GM21515 (cell line): ENCODE results near the gene SPACA7.

Source experiments
- ATAC-seq: cut with Tn5 transposase; IDR thresholded peaks from one replicate; pipeline ENCODE4 v1.9.1; 2021; ENCODE audit not compliant: unreplicated experiment

The SPACA7 gene, protein sequence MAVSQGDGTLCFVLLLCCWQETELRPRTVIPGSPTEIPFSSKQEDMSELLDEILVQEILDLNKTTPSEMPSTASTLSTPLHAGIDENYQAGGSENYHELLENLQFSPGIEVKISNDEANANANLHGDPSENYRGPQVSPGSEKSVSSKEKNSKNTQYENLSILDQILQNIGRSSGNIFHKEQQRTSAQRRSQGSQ

DNA sequence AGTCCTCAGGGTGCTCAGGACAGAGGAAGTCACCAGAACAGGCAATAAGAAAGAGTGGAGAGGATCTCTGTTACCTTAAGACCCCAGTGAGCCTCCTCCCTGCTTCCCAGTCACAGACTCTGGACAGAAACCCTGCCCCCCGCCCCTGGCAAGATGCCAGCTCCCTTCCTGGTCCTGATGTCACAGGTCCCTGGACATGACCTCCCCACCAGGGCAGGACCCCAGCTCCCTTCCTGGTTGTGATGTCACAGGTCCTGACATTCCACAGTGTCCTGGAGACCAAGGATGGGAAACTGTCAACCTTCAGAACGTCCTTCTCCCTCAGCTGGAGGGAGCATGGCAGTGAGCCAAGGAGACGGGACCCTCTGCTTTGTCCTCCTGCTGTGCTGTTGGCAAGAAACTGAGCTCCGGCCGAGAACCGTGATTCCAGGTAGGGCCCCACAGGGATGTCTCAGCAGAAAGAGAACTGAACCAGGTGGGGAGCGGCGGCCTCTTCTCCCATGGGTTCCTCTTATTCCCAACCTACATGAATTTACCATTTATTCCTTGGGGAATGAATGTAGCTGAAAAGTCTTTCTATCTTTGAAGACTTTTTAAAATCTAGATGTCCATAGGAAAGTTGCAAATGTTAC is at the start of gene SPACA7:
Gene SPACA7 (plus strand): TSS at position 306 of the 632 bp plus-strand sequence. CDS start 31 bp downstream, at position 337.
- ATAC-seq: no peak

DNA sequence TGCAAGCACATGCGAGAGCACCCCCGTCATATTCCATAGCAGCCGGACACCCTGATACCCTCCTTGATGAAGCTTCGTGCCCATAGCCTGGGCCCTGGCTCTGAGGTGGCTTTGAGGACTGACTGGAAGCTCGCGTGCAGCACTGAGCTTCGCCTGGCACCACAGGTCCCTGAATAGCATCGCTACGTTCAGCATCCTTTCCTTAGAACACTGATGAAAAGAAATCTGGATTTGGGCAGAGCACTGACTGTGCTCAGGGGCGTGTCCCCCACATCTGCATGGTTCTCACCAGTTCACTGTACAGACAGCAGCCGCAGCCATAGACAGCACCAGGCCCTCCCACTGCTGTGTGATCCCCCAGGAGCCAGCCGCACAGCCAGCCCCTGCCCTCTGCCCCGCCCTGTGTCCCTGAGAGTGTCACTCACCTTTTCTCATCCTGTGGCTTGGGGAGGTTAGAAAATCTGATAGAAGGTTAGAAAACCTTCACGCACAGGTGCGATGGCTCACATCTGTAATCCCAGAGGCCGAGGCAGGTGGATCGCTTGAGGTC is 49.3 kb upstream of the SPACA7 start:
- no peak for ATAC-seq

DNA sequence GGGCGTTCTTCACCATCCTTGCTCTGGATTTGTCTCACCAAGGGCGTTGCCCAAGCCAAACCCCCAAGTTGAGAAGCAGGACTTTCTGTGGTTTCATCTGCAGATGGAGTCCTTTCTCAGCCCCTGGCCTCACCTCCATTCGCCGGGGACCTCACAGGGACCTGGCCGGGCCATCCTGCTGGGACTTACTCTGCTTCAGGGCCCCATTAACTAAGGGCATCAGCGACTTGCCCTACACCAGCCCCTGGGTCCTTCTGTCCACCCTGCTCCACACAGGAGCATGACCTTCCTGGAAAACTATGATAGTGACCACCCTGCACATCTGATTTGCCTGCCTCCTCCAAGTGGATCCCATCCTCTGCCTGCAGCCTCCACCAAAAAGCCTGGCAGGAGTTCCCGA is 47.2 kb upstream of the SPACA7 start:
- no peak for ATAC-seq

DNA sequence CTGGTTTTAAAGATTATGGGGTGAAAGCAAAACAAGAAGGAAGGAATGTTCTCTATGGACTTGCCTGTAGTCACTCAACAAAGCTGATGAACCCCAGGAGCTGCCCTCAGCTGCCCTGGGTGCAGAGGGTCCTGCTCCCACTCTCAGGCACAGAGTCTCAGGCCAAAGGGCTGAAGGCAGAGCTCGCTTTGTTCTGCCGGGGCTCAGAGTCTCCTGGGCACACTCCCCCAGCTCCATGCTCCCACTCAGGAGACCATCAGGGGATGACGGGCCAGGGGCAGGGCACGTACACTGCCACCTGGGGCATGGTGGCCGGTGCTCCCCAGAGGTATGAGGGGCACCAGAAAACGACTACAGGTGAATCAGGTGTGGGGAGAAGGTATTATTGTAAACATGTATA is 46.8 kb upstream of the SPACA7 start:
- no peak for ATAC-seq

DNA sequence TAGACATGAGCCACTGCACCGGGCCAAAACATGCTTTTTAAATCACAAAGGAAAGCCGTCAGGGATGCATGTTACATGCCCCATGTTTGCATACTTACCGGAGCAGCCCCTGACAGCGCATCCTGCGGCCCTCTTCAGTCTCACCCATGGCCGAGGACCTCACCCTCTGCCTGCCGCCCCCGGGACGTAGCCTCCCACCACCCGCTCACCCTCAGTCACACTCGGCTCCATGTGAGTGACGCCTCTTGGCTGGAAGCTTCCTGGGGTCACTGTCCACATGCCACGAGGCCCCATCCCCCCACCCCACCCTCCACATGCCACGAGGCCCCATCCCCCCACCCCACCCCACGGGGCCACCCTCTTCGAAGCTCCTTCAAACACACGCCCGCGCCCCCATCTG is 46.1 kb upstream of the SPACA7 start:
- ATAC-seq: no peak

DNA sequence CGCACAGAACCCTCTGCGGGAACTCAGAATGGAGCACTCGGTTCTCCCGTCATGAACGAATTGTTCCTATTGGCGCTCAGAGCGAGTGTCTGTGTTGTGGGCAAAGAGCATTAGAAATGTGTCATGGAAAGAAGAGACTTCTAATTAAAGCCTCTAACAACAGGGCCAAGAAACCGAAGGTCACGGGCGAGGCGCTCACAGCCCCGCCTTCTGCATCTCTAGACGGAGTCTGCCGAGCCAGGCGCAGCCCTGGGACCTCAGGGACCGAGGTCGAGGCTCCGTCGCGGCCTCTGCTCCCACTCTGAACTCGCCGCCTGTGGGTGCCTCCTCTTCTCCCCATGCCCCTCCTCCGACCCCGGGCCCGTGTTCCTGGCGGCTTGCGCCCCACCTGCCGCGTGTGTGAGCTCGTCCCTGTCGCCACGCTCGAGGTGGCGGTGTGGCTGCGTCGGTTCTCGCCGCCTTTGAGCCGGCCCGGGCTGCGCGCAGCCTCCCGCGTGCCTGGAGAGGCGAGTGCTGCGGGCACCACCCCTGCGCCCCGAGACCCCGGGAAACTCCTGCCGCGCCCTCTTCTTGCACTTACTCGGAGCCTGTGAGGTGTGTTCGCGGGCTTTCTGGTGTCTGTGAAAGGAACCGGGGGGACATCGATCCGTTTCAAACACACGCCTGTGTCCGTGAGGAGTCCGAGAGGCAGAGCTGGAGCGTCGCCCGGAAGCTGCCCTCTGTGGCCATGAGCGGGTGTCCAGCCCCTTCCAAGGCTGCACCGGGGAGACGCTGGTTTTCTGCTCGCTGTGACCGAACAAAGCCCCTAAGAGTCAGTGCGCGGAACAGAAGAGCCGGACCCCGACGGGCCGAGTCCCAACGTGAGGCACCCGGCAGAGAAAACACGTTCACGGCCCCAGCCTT is 45.4 kb upstream of the SPACA7 start:
- ATAC-seq: no peak

DNA sequence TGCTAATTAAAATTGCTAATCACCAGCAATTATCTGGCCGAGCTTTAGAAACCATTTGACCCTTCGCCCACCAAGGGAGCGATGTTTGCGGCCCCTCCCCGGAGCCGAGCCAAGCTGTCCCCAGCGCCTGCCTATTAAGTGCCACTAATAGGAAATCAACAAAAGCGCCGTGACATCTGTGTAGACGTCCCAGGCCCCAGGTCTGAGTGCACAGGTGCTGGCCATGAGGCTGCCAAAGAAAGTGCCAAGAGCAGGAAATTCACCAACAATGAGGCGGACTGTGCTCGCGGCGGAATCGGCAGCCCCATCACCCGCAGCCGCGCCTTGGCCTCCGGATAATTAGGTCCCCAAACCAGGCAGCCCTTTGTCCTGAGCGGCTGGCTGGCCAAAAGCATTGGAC is 44.5 kb upstream of the SPACA7 start:
- ATAC-seq: no peak

DNA sequence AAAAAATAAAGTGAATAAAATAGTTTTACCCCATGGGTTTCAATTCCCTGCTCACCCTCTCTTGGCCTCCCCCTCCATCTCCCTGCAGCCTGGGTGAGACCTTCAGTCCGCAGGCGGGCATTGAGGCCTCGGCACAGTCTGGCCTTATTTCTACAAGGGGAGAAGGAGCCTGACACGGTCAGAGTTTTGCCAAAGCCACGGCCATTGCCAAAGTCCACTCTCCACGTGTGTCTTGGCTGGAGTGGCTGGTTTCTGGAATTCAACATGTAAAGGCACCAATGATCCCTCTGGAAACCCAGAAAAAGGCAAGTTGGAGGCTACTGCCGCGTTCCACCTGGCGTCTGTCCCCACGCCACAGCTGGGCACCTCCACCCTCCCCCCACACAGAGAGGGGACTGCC is 43.4 kb upstream of the SPACA7 start:
- ATAC-seq: no peak

DNA sequence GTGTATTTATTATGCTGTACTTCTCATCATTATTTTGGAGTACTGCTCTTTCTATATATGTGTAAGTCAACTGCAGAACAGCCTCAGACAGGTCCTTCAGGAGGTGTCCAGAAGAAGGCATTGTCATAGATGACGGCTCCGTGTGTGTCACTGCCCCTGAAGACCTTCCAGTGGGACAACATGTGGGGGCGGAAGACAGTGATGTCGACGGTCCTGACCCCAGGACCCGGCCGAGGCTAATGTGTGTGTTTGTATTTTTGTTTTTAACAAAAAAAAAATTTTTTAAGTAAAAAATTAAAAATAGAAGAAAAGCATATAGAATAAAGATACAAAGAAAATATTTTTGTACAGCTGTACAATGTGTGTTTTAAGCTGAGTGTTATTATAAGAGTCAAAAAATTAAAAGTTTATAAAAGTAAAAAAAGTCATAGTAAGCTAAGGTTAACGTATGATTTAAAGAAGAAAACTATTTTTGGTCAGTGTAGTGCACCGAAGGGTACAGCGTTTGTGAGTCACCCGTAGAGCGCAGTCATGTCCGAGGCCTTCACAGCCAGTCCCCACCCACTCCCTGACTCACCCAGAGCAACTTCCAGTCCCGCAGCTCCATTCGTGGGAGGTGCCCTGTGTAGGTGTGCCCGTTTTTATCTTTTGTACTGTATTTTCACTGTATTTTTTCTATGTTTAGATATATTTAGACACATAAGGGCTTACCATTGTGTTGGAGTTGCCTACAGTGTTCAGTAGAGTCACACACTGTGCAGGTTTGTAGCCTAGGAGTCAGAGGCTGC is 42.2 kb upstream of the SPACA7 start:
- no peak for ATAC-seq

DNA sequence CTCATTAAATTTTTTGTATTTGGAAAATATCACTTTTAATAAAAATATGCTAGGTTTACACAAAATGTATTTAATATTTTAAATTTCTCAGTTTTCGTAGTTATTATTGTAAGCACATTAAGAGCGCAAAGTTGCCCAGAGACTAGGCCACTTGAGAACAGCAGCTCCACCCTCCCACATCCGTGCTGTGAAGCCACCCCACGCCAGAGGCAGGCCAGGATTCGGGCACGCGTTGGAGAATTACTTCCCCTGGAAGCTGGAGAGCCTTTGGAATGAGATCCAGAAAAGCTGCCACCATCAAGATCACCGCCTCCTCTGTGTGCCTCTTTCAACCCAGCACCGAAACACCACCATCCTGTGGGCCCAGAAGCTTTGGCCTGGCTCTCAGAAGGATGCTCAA is 41.0 kb upstream of the SPACA7 start:
- no peak for ATAC-seq

DNA sequence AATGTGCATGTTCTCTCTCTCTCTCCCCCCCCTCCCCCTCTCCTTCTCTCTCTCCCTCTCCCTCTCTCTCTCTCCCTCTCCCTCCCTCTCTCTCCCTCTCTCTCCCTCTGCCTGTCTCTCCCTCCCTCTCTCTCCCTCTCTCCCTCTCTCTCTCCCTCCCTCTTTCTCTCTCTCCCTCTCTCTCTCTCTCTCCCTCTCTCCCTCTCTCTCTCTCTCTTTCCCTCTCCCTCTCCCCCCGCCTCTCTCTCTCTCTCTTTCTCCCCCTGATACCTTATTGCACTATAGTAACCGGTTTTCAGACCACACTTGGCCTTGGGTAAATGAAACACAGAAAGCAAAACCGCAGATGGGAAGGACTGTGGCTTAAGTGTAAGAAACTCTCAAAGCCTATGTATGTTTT is 34.7 kb upstream of the SPACA7 start:
- no peak for ATAC-seq

DNA sequence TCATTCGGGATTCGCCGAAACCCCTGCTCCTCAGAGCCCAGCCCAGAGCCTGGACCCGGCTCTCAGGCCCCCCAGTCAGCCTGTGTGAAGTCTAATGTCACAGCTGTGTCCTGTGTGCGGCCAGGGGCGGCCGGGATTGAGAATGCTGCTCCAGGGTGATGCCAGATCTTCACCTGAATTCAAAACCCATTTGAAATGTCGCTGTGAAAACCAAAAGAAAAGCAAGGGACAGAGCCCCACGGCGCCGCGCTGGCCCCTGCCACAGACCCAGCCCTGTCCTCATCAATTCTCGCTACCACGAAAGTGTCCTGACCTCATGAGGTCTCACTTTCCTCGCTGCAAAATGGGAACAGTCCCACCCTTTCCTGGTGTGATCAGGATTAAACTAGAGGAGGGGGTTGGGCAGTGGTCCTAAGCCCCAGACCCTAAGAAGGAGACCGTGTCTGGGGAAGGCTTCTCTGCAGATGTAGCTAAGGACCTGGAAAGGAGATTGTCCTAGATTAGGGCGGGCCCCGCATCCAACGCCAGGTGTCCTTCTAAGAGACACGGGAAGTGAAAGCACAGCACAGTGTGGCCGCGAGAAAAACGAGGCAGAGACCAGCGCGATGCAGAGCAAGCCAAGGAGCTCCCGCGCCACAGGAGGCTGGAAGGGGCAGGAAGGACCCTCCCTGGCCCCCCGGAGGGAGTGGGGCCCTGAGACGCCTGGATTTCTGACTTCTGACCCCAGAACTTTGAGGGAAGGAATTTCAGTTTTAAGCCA is 34.0 kb upstream of the SPACA7 start:
- ATAC-seq: no peak

DNA sequence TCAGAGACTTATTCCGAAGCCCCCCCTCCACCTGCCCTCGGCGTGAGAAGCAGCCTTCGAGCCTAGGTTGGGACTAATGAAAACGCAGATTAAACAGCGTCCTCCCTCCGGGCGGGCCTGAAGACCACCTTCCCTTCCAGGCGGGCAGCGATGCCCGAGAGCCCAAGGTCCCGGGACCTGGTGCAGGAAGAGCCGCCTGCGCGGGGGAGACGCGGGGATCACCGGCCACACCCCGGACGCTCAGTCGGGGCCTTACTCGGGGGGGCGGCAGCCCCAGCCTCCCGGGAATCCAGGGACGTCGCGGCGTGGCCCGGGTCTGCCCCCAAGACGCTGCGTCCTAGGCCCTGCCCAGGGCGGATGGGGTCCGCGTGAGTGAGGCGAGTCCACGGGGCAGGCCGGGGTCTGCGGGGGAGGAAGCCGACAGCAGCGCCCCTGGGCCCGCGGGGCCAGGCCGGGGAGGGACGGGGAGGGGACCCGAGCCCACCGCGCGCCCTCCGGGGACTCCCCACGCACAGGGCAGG is 33.3 kb upstream of the SPACA7 start:
- ATAC-seq: no peak

DNA sequence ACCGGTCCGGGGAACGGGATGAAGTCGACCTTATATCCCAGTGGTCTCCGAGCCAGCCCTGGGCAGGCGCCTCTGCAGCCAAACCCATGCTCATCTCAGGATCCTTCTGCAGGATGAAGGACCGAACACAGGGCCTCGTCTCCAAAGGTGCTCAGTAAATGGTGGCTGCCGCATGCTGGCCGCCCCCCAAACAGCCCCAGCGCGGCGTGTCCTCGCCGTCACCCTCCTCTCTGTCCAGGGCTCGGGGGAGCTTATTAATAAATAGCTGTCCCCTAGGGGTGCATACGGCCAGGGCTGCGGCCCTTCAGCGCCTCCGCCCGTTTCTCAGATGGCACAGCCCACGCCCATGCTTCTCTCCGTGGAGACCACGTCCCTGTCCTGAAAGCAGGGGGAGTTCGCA is 32.6 kb upstream of the SPACA7 start:
- no peak for ATAC-seq

DNA sequence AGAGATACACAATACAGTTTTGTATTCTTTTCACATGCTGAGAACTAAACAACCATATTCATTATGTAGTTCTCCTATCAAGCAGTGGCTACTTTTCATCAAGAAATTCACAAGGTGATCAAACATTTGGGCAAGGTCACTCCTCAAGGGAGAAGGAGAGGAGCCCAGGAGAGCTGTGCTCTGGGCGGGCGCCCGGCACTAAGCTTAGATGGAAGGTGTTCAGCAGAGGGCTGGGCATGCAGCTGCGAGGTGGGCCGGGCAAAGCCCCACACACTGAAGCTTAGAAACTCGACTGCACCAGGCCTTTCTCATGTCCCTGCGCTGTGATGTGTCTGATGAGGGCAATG is 30.4 kb upstream of the SPACA7 start:
- ATAC-seq: no peak

DNA sequence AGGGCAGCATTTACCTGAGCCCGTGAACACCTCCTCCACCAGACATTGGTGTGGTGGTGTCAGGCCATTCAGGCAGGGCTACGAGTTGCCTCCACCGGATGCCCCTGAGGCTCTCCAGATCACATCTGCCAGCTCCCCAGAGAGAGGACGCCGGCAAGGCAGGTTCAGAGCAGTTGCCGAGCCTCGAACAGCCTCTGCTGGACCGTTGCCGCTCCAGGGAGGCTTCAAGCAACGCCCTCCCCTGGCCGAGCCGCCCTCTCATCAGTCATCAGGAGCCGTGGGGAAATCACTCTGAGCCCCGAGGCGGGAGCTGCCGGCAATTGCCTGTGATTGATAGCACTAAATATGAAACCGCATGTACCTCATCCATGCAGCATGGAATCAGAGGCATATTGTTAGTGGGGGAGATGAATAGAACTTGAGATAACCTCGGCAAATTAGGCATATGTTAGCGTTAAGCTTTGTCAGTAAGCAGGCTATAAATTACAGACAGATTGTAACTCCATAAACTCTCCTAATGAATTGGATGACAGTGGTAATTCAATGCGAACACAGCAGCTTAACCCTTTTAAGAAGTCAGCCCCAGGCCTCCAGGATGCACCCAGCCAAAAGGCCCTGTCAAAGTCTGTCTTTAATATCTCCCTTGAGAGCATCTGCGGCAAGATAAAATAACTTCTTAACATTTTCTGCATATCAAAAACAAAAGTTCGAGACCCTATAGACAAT is 29.8 kb upstream of the SPACA7 start:
- ATAC-seq: no peak

DNA sequence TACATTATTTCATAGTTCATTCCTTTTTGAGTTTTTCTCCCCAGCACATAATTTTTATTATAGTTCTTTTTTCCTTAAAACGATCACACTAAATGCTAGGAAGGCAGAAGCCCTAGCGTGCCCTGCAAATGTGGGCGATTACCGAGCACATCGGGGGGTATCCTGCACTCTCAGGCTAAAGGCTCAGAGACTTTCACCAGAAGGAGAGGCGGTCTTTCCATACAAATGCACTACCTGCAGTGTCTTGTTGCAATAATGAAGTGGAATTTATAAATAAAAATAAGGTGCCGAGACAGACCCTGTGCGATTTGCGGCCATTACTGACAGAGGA is 29.3 kb upstream of the SPACA7 start:
- no peak for ATAC-seq

DNA sequence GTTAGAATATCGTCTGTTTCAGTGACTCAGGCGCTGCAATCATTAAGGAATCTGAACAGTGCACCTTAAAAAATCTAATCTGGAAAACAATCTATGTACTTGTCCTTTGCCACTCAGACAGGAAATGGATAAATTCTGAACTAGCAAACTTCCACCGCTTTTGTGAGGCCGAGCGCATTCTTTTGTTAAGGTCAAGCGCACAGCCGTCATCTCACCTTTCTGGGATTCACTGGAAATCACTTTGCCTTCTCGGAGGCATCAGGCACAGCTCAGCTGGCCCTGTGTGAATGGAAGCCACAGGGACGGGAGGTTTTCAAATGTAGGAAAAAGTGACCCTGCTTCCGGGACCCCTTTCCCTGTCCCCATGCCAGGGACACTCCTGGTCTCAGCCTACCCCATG is 28.2 kb upstream of the SPACA7 start:
- ATAC-seq: no peak

DNA sequence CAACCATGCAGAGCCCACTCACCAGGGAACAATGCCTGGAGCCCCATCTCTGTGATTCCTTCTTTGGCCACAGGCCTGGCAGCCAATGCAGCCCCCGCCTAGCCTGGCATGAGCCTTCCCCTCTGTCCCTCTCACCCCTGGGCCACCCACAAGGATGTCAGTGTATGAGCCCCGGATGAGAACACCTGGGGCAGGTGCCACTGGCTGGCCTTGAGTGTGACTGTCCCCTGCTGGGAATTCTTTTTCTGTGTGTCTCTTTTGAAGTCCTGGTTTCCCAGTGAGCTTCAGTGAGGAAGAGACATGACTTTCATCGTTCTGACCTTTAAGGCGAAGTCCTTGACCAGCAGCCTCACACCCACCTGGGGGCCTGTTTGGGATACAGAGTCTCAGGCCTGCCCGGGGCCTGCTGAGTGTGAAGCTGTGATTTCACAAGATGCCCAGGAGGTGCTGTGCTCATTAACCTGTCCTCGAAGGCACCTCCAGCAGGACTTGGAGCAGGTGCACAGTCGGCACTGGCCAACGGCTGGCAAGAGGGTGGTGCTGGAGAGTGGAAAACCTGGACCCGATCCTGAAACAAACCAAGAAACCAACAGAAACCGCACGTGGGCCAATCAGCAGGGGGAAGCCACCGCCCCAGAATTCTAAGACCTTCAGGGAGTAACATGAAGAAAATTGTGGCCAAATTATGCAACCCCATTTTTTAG is 27.4 kb upstream of the SPACA7 start:
- ATAC-seq: no peak
